Measurements from ENCODE around the gene SPATA31C1.

DNA sequence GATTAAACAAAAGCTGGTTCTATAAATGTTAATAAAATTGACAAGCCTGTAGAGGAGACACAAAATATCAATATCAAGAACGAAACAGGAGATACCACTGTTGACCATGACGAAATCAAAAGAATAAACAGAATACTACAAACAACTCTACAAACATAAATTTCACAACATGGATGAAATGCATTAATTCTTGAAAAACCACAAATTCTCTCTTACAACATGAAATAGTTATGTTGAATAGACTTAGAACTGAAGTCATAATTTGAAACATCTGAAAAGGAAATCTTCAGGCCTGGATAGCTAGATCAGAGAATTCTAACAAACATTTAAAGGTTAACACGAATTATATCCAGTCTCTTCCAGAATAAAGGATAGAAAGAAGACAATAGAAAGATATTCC is 6.9 kb upstream of the SPATA31C1 start:
- TF ChIP-seq POLR2A (IDR thresholded peaks at IDR 0.05; ENCODE audit: low read depth, low read length): no peak
- TF ChIP-seq TAF1 (IDR thresholded peaks at IDR 0.05; ENCODE audit: borderline replicate concordance, low read depth, low read length): no peak
- no peak for TF ChIP-seq POLR2AphosphoS5 (IDR thresholded peaks at IDR 0.05; ENCODE audit: low read depth, low read length)
